ENCODE data around the gene FAM32A. TPM values are rescaled to one million over a fixed set of nuclear protein-coding genes. Genes with fewer than 3 reads are reported as not detected.

The FAM32A gene
- total RNA-seq, 1 experiment from 2014 or later, result 42.2 TPM

DNA sequence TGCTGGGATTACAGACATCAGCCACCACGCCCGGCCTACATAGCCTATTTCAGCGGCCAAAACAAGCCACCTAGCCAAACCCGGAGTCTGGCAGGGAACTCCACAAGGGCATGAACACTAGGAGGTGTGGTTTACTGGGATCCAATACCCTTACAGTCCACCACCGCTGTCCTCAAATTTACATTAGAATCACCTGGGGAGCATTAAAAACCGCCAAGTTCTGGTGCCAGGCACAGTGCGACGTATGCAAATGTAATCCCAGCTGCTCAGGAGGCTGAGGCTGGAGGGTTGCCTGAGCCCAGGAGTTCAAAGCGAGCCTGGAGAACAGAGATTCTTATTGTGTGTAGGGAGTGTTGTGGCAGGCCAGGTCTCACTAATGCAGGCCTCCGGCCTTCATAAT lies 8.3 kb downstream of the FAM32A start:
- CTCF ChIA-PET, result no interaction called here
- Mint-ChIP-seq H3K36me3 (ENCODE audit: insufficient read depth, unreplicated experiment) (peaks cover 24% of the 10 kb centered on the region), H3K27me3 (ENCODE audit: unreplicated experiment) (no peaks in the 10 kb centered on the region)

DNA sequence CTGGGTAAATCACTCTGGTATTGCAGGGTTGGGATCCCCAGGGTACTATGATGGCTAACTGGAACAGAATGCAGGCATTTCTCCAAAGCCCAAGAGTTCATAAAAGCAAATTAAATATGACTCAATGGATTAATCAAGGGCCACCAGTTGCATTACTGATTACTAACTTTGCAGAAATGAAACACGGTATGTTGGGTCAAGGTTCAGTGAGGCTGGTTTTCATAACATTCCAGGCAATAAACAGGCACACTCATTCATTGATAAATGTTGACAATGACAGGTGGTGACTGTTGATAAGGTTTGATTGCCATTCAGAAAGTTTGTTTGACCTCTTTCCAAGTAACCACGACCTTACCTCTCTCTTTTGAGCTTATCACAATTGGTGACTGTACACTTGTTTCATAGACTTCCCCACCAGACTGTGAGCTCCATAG lies 12.0 kb downstream of the FAM32A start:
- Mint-ChIP-seq H3K4me1 (ENCODE audit: low read depth, unreplicated experiment) (peaks cover 16% of the 10 kb centered on the region), H3K4me3 (ENCODE audit: low read depth, unreplicated experiment) (peak overlapping the region; percentile 81), H3K27ac (ENCODE audit: unreplicated experiment) (peak overlapping the region; percentile 86), H3K36me3 (ENCODE audit: insufficient read depth, unreplicated experiment) (peaks cover 28% of the 10 kb centered on the region), H3K9me3 (ENCODE audit: low read depth, unreplicated experiment) (no peaks in the 10 kb centered on the region), H3K27me3 (ENCODE audit: unreplicated experiment) (no peaks in the 10 kb centered on the region)
- DNase-seq, result no peak
- TF ChIP-seq, protein P1, sequence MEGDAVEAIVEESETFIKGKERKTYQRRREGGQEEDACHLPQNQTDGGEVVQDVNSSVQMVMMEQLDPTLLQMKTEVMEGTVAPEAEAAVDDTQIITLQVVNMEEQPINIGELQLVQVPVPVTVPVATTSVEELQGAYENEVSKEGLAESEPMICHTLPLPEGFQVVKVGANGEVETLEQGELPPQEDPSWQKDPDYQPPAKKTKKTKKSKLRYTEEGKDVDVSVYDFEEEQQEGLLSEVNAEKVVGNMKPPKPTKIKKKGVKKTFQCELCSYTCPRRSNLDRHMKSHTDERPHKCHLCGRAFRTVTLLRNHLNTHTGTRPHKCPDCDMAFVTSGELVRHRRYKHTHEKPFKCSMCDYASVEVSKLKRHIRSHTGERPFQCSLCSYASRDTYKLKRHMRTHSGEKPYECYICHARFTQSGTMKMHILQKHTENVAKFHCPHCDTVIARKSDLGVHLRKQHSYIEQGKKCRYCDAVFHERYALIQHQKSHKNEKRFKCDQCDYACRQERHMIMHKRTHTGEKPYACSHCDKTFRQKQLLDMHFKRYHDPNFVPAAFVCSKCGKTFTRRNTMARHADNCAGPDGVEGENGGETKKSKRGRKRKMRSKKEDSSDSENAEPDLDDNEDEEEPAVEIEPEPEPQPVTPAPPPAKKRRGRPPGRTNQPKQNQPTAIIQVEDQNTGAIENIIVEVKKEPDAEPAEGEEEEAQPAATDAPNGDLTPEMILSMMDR (IDR thresholded peaks at IDR 0.05; ENCODE audit: unreplicated experiment), result no peak
- intact Hi-C loops (cut with micrococcal nuclease; ENCODE audit: unreplicated experiment), result no loop called here
- CTCF ChIA-PET, result interaction anchor here (0.6 to 1.2 kb wide), 5 partner anchors 10 to 126 kb away, joined by 3 to 4 read pairs (median 3); partner anchors contain the start of gene FAM32A
- no TSS peak for BruUV-seq (replicated peaks)

More for the DNA sequence above, 8.3 kb downstream of the FAM32A start:
- Mint-ChIP-seq H3K4me1 (ENCODE audit: low read depth, unreplicated experiment) (peaks cover 16% of the 10 kb centered on the region), H3K9me3 (ENCODE audit: low read depth, unreplicated experiment) (no peaks in the 10 kb centered on the region), H3K27ac (ENCODE audit: unreplicated experiment) (no peak overlapping the region), H3K4me3 (ENCODE audit: low read depth, unreplicated experiment) (no peak overlapping the region)
- TF ChIP-seq, protein P1 (IDR thresholded peaks at IDR 0.05; ENCODE audit: unreplicated experiment), result no peak
- intact Hi-C loops (cut with micrococcal nuclease; ENCODE audit: unreplicated experiment), result no loop called here
- DNase-seq, result no peak
- BruUV-seq (replicated peaks), result no TSS peak

- DNase-seq, result peak; percentile 96
- peak within 1 kb of the TSS; percentile 86 for H3K27ac Mint-ChIP-seq (ENCODE audit: unreplicated experiment)
These were observed 12.6 kb downstream of the FAM32A start, which contains the start of gene AP1M1 for GRCh38 chr19:16197622-16198369. TSS of gene AP1M1 (plus strand) at chr19:16197911. CDS start at chr19:16198027, 116 bp downstream.

DNA sequence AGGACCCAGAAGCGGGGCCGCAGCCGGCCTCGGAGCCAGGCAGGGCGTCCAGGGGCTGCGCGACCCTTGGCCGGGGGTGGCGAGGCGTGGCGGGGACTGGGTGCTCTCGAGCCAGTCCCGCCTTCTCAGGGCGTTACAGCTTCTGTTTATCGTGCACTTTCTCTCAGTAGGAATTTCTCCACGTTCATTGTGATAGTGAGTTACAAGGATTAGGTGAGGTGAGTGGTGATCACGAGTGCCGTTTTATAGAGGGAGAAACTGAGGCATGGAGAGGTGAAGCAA lies 13.1 kb downstream of the FAM32A start:
- CTCF ChIA-PET, result interaction anchor here (0.6 to 1.2 kb wide), 4 partner anchors 9 to 212 kb away, joined by 3 to 4 read pairs (median 3); partner anchors contain the start of gene FAM32A
- peak overlapping the region; percentile 81 for H3K4me3 Mint-ChIP-seq (ENCODE audit: low read depth, unreplicated experiment)
- BruUV-seq (replicated peaks), result no TSS peak
- no peak overlapping the region for H3K27ac Mint-ChIP-seq (ENCODE audit: unreplicated experiment)
- intact Hi-C loops (cut with micrococcal nuclease; ENCODE audit: unreplicated experiment), result no loop called here
- H3K9me3 Mint-ChIP-seq (ENCODE audit: low read depth, unreplicated experiment), result no peaks in the 10 kb centered on the region
- peaks cover 28% of the 10 kb centered on the region for H3K36me3 Mint-ChIP-seq (ENCODE audit: insufficient read depth, unreplicated experiment)
- H3K27me3 Mint-ChIP-seq (ENCODE audit: unreplicated experiment), result no peaks in the 10 kb centered on the region
- peaks cover 16% of the 10 kb centered on the region for H3K4me1 Mint-ChIP-seq (ENCODE audit: low read depth, unreplicated experiment)
- TF ChIP-seq, protein P1 (IDR thresholded peaks at IDR 0.05; ENCODE audit: unreplicated experiment), result no peak
- no peak for DNase-seq

More at GRCh38 chr19:16197622-16198369, 12.6 kb downstream of the FAM32A start, which contains the start of gene AP1M1:
- TF ChIP-seq, protein P1 (IDR thresholded peaks at IDR 0.05; ENCODE audit: unreplicated experiment), result no peak
- H3K9me3 Mint-ChIP-seq (ENCODE audit: low read depth, unreplicated experiment), result no peaks in the 10 kb centered on the region
- peaks cover 28% of the 10 kb centered on the region for H3K36me3 Mint-ChIP-seq (ENCODE audit: insufficient read depth, unreplicated experiment)
- peaks cover 16% of the 10 kb centered on the region for H3K4me1 Mint-ChIP-seq (ENCODE audit: low read depth, unreplicated experiment)
- no peaks in the 10 kb centered on the region for H3K27me3 Mint-ChIP-seq (ENCODE audit: unreplicated experiment)
- intact Hi-C loops (cut with micrococcal nuclease; ENCODE audit: unreplicated experiment), result no loop called here
- CTCF ChIA-PET, result interaction anchor here (0.6 to 1.2 kb wide), 6 partner anchors 10 to 212 kb away, joined by 3 to 4 read pairs (median 3); partner anchors contain the start of gene FAM32A
- no TSS peak for BruUV-seq (replicated peaks)
- peak within 1 kb of the TSS; percentile 81 for H3K4me3 Mint-ChIP-seq (ENCODE audit: low read depth, unreplicated experiment)
